Stimulated activated CD4-positive, alpha-beta T cell treated with anti-CD3 and anti-CD28 coated beads, Interleukin-1b, Interleukin-23, amount 100 ng/mL, for 48 hours (primary cell): ENCODE data around the gene AURKAIP1.

ENCODE experiments used
- DNase-seq: peaks from one replicate; pipeline ENCODE4 v3.0.0-alpha.2; 2020

Gene AURKAIP1

DNA sequence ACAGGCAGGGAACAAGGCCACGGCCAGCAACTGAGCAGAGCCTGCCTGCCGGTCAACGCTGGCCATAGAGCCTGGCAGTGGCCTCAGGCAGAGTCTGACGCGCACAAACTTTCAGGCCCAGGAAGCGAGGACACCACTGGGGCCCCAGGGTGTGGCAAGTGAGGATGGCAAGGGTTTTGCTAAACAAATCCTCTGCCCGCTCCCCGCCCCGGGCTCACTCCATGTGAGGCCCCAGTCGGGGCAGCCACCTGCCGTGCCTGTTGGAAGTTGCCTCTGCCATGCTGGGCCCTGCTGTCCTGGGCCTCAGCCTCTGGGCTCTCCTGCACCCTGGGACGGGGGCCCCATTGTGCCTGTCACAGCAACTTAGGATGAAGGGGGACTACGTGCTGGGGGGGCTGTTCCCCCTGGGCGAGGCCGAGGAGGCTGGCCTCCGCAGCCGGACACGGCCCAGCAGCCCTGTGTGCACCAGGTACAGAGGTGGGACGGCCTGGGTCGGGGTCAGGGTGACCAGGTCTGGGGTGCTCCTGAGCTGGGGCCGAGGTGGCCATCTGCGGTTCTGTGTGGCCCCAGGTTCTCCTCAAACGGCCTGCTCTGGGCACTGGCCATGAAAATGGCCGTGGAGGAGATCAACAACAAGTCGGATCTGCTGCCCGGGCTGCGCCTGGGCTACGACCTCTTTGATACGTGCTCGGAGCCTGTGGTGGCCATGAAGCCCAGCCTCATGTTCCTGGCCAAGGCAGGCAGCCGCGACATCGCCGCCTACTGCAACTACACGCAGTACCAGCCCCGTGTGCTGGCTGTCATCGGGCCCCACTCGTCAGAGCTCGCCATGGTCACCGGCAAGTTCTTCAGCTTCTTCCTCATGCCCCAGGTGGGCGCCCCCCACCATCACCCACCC lies 43.7 kb downstream of the AURKAIP1 start, which contains the start of gene TAS1R3:
TSS of gene TAS1R3 (plus strand) at position 213 of the 898 bp plus-strand sequence. CDS start at position 279, 66 bp downstream.
- DNase-seq = no peak

GRCh38 chr1:1330366-1331067 lies 44.5 kb downstream of the AURKAIP1 start:
- no peak for DNase-seq

- DNase-seq = no peak
These were observed 45.5 kb downstream of the AURKAIP1 start for GRCh38 chr1:1329304-1330210.

GRCh38 chr1:1328254-1328653 lies 46.8 kb downstream of the AURKAIP1 start:
- no peak for DNase-seq

- no peak for DNase-seq
These were observed 47.7 kb downstream of the AURKAIP1 start for GRCh38 chr1:1327291-1327690.

DNA sequence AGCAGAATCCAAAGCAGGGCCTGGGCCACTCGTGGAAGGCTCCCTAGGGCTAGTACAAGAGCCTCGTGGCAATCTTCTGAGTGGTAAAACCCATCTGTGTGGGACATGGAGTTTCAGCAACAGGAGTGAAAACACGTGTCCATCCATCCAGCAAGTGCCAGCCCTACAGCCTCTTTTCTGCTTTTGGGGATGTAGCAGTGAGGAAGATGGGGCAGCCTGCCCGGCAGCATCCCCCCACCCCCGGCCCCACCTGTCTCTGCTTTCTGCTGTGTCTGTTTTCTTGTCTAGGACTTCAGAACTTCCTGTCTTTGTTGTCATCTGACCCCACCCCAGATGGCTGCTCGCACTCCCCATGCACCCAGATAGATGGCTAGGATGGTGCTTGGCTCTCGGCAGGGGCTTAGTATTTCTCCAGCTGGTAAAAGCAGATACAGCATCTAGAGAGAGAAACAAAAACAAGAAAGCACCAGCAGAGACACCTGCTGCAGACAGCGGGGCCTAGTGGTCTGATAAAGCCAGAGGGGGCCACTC lies 48.9 kb downstream of the AURKAIP1 start:
- no peak for DNase-seq

DNA sequence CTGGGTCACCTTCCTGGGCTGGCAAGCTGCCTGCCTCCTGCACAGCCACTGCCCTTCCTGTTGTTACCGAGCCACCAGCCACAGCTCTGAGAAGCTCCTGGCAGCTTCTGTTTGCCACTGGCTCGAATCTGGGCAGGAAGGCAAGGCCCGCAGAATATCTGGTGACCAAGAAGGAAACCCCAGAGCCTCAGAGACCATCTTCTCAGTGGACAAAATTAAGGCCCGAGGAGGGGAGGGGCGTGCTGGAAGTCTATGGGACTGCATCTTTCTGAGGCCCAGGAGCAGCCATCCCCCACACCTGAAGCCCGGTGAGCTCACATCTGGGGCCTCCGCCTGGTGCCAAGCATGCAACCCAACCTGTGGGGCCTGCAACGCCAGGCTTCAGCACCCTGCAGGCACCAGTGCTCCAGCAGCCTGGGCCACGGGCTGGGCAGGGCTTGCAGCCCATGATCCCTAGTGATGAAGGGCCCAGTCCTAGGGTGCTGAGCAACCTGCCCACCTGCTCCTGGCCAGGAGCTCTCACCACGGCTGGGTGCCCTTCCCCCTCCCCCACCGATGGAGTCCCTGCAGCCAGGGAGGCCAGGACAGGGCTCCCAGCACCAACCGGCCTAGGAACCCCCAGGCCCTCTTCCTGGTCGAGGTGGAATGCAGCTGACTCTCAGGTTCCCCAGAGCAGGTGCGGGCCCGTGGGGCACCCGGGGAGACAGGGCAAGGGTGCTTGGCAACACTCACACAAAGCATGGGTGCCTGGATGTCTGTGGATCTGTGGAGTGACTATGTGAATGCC lies 49.5 kb downstream of the AURKAIP1 start:
- DNase-seq = no peak

GRCh38 chr1:1324524-1325287 lies 50.3 kb downstream of the AURKAIP1 start, which contains the start of the genes CPTP and INTS11:
Gene CPTP (plus strand): TSS chr1:1324802. CDS start chr1:1326911, 2,109 bp downstream.
Gene INTS11 (minus strand): TSS chr1:1324660. CDS start chr1:1324608, 52 bp downstream.
- peak; percentile 96 for DNase-seq

- DNase-seq = no peak
These were observed 50.9 kb downstream of the AURKAIP1 start for GRCh38 chr1:1324084-1324523.
